SK-N-SH treated with all-trans-retinoic acid at 6 μM for 48 hours (cell line): Measurements from ENCODE around the gene RREB1.

Experiments used
- ARNTL ChIP-seq: fragments of 450-650 bp; formaldehyde crosslinking; IDR thresholded peaks from 2 replicates; pipeline ENCODE4 v1.5.0; 2020; ENCODE audit warnings: low read depth, mild to moderate bottlenecking, moderate library complexity, borderline replicate concordance
- BACH2 ChIP-seq: fragments of 250-450 bp; sonication (Bioruptor Pico); IDR thresholded peaks from 2 replicates; pipeline ENCODE4 v1.9.0; 2021; ENCODE audit warnings: mild to moderate bottlenecking, borderline replicate concordance
- CSDC2 ChIP-seq: fragments of 250-450 bp; sonication (Bioruptor Pico); IDR thresholded peaks from 2 replicates; pipeline ENCODE4 v1.5.0; 2020; ENCODE audit warnings: mild to moderate bottlenecking, moderate library complexity
- GLIS3 ChIP-seq: fragments of 250-450 bp; sonication (Bioruptor Pico); IDR thresholded peaks from 2 replicates; pipeline ENCODE4 v1.5.0; 2020; ENCODE audit warnings: mild to moderate bottlenecking, moderate library complexity
- ISL1 ChIP-seq: fragments of 250-450 bp; sonication (Bioruptor Pico); IDR thresholded peaks from 2 replicates; pipeline ENCODE4 v2.1.2; 2022; ENCODE audit warnings: mild to moderate bottlenecking, moderate library complexity
- OSR1 ChIP-seq: fragments of 250-450 bp; sonication (Bioruptor Pico); IDR thresholded peaks from 2 replicates; pipeline ENCODE4 v1.8.0; 2022; ENCODE audit warnings: moderate library complexity, mild to moderate bottlenecking, inconsistent platforms
- SNAI2 ChIP-seq: fragments of 250-450 bp; sonication (Bioruptor Pico); IDR thresholded peaks from 2 replicates; pipeline ENCODE4 v1.5.0; 2020; ENCODE audit warnings: mild to moderate bottlenecking, moderate library complexity
- TOX ChIP-seq: fragments of 250-450 bp; sonication (Bioruptor Pico); IDR thresholded peaks from 2 replicates; pipeline ENCODE4 v1.8.0; 2021; ENCODE audit warnings: mild to moderate bottlenecking, moderate library complexity, borderline replicate concordance
- ZC3H10 ChIP-seq: fragments of 250-450 bp; sonication (Bioruptor Pico); IDR thresholded peaks from 2 replicates; pipeline ENCODE4 v1.5.1; 2021; ENCODE audit warnings: mild to moderate bottlenecking, moderate library complexity
- ZNF8 ChIP-seq: fragments of 450-650 bp; formaldehyde crosslinking; IDR thresholded peaks from 2 replicates; pipeline ENCODE4 v1.5.0; 2020; ENCODE audit warnings: mild to moderate bottlenecking, moderate library complexity
- TF ChIP-seq, protein P1 (sequence below): fragments of 250-450 bp; sonication (Bioruptor Pico); IDR thresholded peaks from 2 replicates; pipeline ENCODE4 v1.5.1; 2020; ENCODE audit warnings: low read depth, mild to moderate bottlenecking, moderate library complexity

DNA sequence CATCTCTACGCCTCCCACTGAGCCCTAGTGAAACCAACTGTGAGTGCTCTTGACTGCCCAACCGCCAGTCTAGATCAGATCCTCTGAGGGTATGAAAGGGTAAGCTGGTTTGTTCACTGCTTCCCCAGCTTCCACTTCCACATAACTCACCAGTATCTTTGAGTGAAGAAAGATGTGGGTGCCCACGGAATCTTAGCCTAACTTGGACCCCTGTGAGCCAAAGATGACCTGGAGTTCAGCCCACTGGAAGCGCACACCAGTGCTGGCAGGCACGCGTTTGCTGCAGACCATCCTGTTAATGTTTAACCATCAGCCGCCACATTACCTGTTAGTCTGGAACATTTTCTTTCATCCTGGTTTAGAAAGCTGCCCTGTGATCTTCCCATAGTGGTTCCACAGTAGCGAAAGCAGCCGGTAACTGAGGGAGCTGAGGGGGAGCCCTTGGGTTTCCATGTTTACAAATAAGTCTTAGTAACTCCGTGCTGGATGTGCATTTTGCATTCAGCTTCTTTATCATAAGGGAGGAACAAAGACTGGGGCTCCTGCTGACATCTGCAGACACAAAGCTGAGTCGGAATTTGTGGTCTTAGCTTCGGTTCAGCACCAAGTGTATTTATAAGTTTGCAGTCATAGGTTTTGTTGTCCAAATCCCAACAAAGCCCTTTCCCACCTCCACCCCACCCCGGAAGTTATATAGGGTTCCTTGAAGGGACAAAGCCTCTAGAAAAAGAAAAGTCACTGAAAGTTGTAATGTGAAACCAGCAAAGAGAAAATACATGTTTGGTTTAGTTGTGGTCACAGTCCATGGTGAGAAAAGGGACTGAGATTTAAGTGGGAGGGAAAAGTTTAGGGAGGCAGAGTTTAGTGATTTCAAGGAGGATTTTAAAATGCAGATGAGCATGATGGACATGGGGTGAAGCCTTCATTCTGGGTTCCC lies 134.2 kb downstream of the RREB1 start:
- TF ChIP-seq GLIS3 (CRISPR knock-in tag) (no peak), OSR1 (no peak), ISL1 (no peak), ARNTL (CRISPR knock-in tag) (no peak), ZC3H10 (CRISPR knock-in tag) (no peak), ZNF8 (CRISPR knock-in tag) (no peak), CSDC2 (CRISPR knock-in tag) (no peak), BACH2 (CRISPR knock-in tag) (no peak), SNAI2 (CRISPR knock-in tag) (no peak), TOX (CRISPR knock-in tag) (no peak)
- TF ChIP-seq, protein P1, sequence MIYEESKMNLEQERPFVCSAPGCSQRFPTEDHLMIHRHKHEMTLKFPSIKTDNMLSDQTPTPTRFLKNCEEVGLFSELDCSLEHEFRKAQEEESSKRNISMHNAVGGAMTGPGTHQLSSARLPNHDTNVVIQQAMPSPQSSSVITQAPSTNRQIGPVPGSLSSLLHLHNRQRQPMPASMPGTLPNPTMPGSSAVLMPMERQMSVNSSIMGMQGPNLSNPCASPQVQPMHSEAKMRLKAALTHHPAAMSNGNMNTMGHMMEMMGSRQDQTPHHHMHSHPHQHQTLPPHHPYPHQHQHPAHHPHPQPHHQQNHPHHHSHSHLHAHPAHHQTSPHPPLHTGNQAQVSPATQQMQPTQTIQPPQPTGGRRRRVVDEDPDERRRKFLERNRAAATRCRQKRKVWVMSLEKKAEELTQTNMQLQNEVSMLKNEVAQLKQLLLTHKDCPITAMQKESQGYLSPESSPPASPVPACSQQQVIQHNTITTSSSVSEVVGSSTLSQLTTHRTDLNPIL (CRISPR knock-in tag): no peak
